HCT116 (cell line): ENCODE results near the gene SLC39A12. TPM values are rescaled to one million over a fixed set of nuclear protein-coding genes. Genes with fewer than 3 reads are reported as not detected.

Source experiments
- ATAC-seq: fragments of 200-7000 bp; cut with Tn5 transposase; 2 replicates; pipeline ENCODE4 v1.9.1; 2020; ENCODE audit warnings: mild to moderate bottlenecking, moderate library complexity
- BruUV-seq: library from RNA; stranded (reverse); fragments of 400-500 nt; replicated peaks from 2 replicates; lab custom pipeline; 2021; lab: Mats Ljungman, UMichigan
- CTCF ChIA-PET: fragments of 300-600 bp; sonication (Branson Sonifier 250); formaldehyde crosslinking; loops from one replicate; lab custom pipeline; 2021; ENCODE audit warnings: antibody characterized with exemption; lab: Charles Lee
- POLR2A ChIA-PET: fragments of 300-600, 350-600 bp; sonication (Branson Sonifier 250); formaldehyde crosslinking; loops from one replicate; lab custom pipeline; 2021; ENCODE audit warnings: antibody characterized with exemption; lab: Charles Lee
- RAD21 ChIA-PET, 2 experiments: fragments of 300-600 bp; sonication (Branson Sonifier 250); formaldehyde crosslinking; loops; one replicate each; lab custom pipeline; 2023; ENCODE audit warnings: low total read pairs in 2 of 2; ENCODE audit not compliant: uncharacterized antibody in 2 of 2, unreplicated experiment in 2 of 2, low non-redundant PET in 1 of 2; lab: Charles Lee
- DNase-seq: peaks from one replicate; pipeline ENCODE4 v3.0.0-alpha.2; 2010; ENCODE audit warnings: low read depth, low spot score
- H2AFZ ChIP-seq: fragments of 200-600 bp; shearing (Covaris generic), sonication (generic); 2 replicates; pipeline ENCODE4 v1.6.1; 2017; ENCODE audit warnings: low read depth, mixed run types, mixed read lengths, antibody characterized with exemption, low read length; ENCODE audit not compliant: poor library complexity, severe bottlenecking
- H3K27ac ChIP-seq: 2 replicates; pipeline ENCODE4 v1.5.1; 2012; ENCODE audit warnings: low read depth, low read length
- H3K27me3 ChIP-seq: fragments of 200-600 bp; sonication (generic); 2 replicates; pipeline ENCODE4 v1.6.1; 2016; ENCODE audit warnings: mixed run types, low read length, mixed read lengths; ENCODE audit not compliant: insufficient read depth
- H3K36me3 ChIP-seq, 2 experiments: fragments of 200-500 bp in 1 of 2; fragments of 200-600 bp in 1 of 2; sonication (Bioruptor generic) in 1 of 2; sonication (generic) in 1 of 2; 2 replicates each; pipeline versions ENCODE4 v1.5.1 to v1.6.1; 2014 to 2016; ENCODE audit warnings: low read length in 2 of 2, inconsistent platforms in 1 of 2, mixed read lengths in 1 of 2, mixed run types in 1 of 2; ENCODE audit not compliant: insufficient read depth in 2 of 2, control insufficient read depth in 1 of 2
- H3K4me1 ChIP-seq, 2 experiments: fragments of 200-600 bp in 1 of 2; sonication (generic) in 1 of 2; 2 replicates each; pipeline versions ENCODE4 v1.5.1 to v1.6.1; 2012 to 2017; ENCODE audit warnings: low read length in 2 of 2, inconsistent platforms in 1 of 2, mild to moderate bottlenecking in 1 of 2, mixed read lengths in 1 of 2, mixed run types in 1 of 2, moderate library complexity in 1 of 2; ENCODE audit not compliant: insufficient read depth in 2 of 2, control insufficient read depth in 1 of 2
- H3K4me2 ChIP-seq: fragments of 200-600 bp; sonication (generic); 2 replicates; pipeline ENCODE4 v1.6.1; 2017; ENCODE audit warnings: mixed run types, low read length, mixed read lengths
- H3K4me3 ChIP-seq, 2 experiments: fragments of 200-600 bp in 1 of 2; sonication (generic) in 1 of 2; replicated peaks in 1 of 2; 2 replicates each; pipeline ENCODE4 v1.5.1; 2011 to 2016; ENCODE audit warnings: low read length in 2 of 2, control low read depth in 1 of 2, low read depth in 1 of 2, mild to moderate bottlenecking in 1 of 2, mixed read lengths in 1 of 2, mixed run types in 1 of 2
- H3K79me2 ChIP-seq: fragments of 200-600 bp; sonication (generic); 2 replicates; pipeline ENCODE4 v1.6.1; 2017; ENCODE audit warnings: mild to moderate bottlenecking, mixed run types, low read length, moderate library complexity, mixed read lengths; ENCODE audit not compliant: insufficient read depth
- H3K9ac ChIP-seq: fragments of 200-600 bp; sonication (generic); 2 replicates; pipeline ENCODE4 v1.6.1; 2016; ENCODE audit warnings: low read length, mixed read lengths
- H3K9me2 ChIP-seq: fragments of 200-600 bp; sonication (generic), shearing (Covaris generic); 2 replicates; pipeline ENCODE4 v1.6.1; 2017; ENCODE audit warnings: mixed run types, mild to moderate bottlenecking, moderate library complexity; ENCODE audit not compliant: insufficient read depth
- H3K9me3 ChIP-seq, 2 experiments: fragments of 200-500 bp in 1 of 2; fragments of 200-600 bp in 1 of 2; sonication (Bioruptor generic) in 1 of 2; sonication (generic) in 1 of 2; 2 replicates each; pipeline ENCODE4 v1.6.1; 2014 to 2017; ENCODE audit warnings: low read length in 2 of 2, mixed read lengths in 2 of 2, inconsistent platforms in 1 of 2, low read depth in 1 of 2, mild to moderate bottlenecking in 1 of 2, mixed run types in 1 of 2, moderate library complexity in 1 of 2; ENCODE audit not compliant: control insufficient read depth in 1 of 2, insufficient read depth in 1 of 2
- H4K20me1 ChIP-seq: fragments of 200-600 bp; sonication (generic), shearing (Covaris generic); 2 replicates; pipeline ENCODE4 v1.6.1; 2017; ENCODE audit warnings: mixed run types, mild to moderate bottlenecking, moderate library complexity; ENCODE audit not compliant: insufficient read depth
- CEBPB ChIP-seq: IDR thresholded peaks from 2 replicates; pipeline ENCODE4 v1.6.1; 2012; ENCODE audit warnings: low read depth
- FOSL1 ChIP-seq: IDR thresholded peaks from 2 replicates; pipeline ENCODE4 v1.6.1; 2012; ENCODE audit warnings: low read depth
- JUND ChIP-seq: IDR thresholded peaks from 2 replicates; pipeline ENCODE4 v1.6.1; 2012
- POLR2AphosphoS5 ChIP-seq: IDR thresholded peaks from 2 replicates; pipeline ENCODE4 v1.6.1; 2011; ENCODE audit warnings: mild to moderate bottlenecking, low read depth, low read length, moderate library complexity
- SIN3A ChIP-seq: IDR thresholded peaks from 2 replicates; pipeline ENCODE4 v1.6.1; 2012; ENCODE audit warnings: low read depth
- YY1 ChIP-seq: IDR thresholded peaks from 2 replicates; pipeline ENCODE4 v1.6.1; 2011; ENCODE audit warnings: low read length, low read depth, moderate library complexity, mild to moderate bottlenecking; ENCODE audit not compliant: insufficient replicate concordance; ENCODE audit errors: extremely low read depth
- intact Hi-C: fragments of 100-400 bp; cut with micrococcal nuclease; formaldehyde crosslinking; loops from 2 replicates; pipeline ENCODE4 v1.10.0; 2022
- total RNA-seq: library from RNA; stranded (reverse); gene quantifications from one replicate; pipeline ENCODE4 v1.2.1, GENCODE V29; 2021; ENCODE audit not compliant: unreplicated experiment
- TF ChIP-seq, protein P1 (sequence below): IDR thresholded peaks from 2 replicates; pipeline ENCODE4 v1.6.1; 2012
- TF ChIP-seq, protein P2 (sequence below), 3 experiments: fragments of 200-600 bp in 1 of 3; sonication (generic) in 1 of 3; IDR thresholded peaks in 2 of 3; conservative IDR thresholded peaks in 1 of 3; 2 replicates each; pipeline ENCODE4 v1.5.1; 2012 to 2017; ENCODE audit warnings: low read depth in 2 of 3, low read length in 2 of 3, antibody characterized with exemption in 1 of 3, borderline replicate concordance in 1 of 3, control low read depth in 1 of 3, mild to moderate bottlenecking in 1 of 3, mixed read lengths in 1 of 3, mixed run types in 1 of 3, moderate library complexity in 1 of 3; ENCODE audit not compliant: insufficient read depth in 1 of 3

The SLC39A12 gene
- total RNA-seq, 1 experiment from 2014 or later = not detected

DNA sequence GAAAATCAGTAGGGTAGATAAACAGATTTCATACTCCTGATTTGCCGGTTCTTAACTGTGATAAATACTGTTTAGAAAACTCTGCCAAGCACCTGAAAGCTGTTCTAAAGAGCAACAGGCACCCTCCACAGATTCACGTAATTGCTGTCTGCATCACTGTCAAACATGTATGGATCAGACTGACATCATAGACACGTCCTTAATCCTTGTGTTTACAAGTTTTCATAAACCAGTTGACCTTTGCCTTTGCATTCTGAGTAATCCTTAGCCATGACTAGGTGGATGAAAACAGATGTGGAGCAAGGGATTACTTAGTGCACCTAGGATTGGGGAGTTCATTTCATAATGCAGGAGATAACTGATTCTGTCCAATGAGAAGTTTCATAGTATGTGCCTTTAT is 41.6 kb downstream of the SLC39A12 start:
- ChIA-PET RAD21 (no interaction called here), POLR2A (no interaction called here), CTCF (no interaction called here)
- DNase-seq (no peak), ATAC-seq (no peak)
- Histone ChIP-seq H2AFZ (no peak overlapping the region), H3K4me2 (no peak overlapping the region), H3K4me1 (peaks cover 5 to 18% of the 10 kb centered on the region in 2 experiments; a peak in 3 of 4 replicates), H3K9me2 (no peaks in the 10 kb centered on the region), H3K27me3 (no peaks in the 10 kb centered on the region), H3K79me2 (no peaks in the 10 kb centered on the region), H3K4me3 (no peak overlapping the region), H3K27ac (no peak overlapping the region), H3K9ac (no peak overlapping the region), H4K20me1 (no peaks in the 10 kb centered on the region), H3K9me3 (no peaks in the 10 kb centered on the region), H3K36me3 (no peaks in the 10 kb centered on the region)
- intact Hi-C loops = no loop called here
- BruUV-seq = no TSS peak
- no peak for TF ChIP-seq CEBPB
- TF ChIP-seq POLR2AphosphoS5 = no peak
- no peak for TF ChIP-seq JUND
- TF ChIP-seq, protein P1, sequence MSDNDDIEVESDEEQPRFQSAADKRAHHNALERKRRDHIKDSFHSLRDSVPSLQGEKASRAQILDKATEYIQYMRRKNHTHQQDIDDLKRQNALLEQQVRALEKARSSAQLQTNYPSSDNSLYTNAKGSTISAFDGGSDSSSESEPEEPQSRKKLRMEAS = no peak
- no peak for TF ChIP-seq SIN3A
- TF ChIP-seq, protein P2, sequence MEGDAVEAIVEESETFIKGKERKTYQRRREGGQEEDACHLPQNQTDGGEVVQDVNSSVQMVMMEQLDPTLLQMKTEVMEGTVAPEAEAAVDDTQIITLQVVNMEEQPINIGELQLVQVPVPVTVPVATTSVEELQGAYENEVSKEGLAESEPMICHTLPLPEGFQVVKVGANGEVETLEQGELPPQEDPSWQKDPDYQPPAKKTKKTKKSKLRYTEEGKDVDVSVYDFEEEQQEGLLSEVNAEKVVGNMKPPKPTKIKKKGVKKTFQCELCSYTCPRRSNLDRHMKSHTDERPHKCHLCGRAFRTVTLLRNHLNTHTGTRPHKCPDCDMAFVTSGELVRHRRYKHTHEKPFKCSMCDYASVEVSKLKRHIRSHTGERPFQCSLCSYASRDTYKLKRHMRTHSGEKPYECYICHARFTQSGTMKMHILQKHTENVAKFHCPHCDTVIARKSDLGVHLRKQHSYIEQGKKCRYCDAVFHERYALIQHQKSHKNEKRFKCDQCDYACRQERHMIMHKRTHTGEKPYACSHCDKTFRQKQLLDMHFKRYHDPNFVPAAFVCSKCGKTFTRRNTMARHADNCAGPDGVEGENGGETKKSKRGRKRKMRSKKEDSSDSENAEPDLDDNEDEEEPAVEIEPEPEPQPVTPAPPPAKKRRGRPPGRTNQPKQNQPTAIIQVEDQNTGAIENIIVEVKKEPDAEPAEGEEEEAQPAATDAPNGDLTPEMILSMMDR (IDR thresholded peaks at IDR 0.05 in 2 of 3, conservative IDR thresholded peaks at IDR 0.05 in 1 of 3; ENCODE audit: borderline replicate concordance in 1 of 3, insufficient read depth in 1 of 3, low read depth in 2 of 3, low read length in 2 of 3) = no peak
- no peak for TF ChIP-seq FOSL1

GRCh38 chr10:18000601-18001000 is 48.9 kb downstream of the SLC39A12 start:
- Histone ChIP-seq H2AFZ (no peak overlapping the region), H3K4me2 (no peak overlapping the region), H3K4me1 (peaks cover 0 to 4% of the 10 kb centered on the region in 2 experiments; a peak in 2 of 4 replicates), H3K9me2 (no peaks in the 10 kb centered on the region), H4K20me1 (no peaks in the 10 kb centered on the region), H3K27me3 (peaks cover 8% of the 10 kb centered on the region; the same call in 1 of the 2 replicates), H3K27ac (no peak overlapping the region), H3K4me3 (no peak overlapping the region), H3K79me2 (no peaks in the 10 kb centered on the region), H3K9me3 (no peaks in the 10 kb centered on the region), H3K36me3 (no peaks in the 10 kb centered on the region), H3K9ac (no peak overlapping the region)
- intact Hi-C loops = no loop called here
- ChIA-PET POLR2A (no interaction called here), CTCF (no interaction called here), RAD21 (no interaction called here)
- TF ChIP-seq JUND = no peak
- TF ChIP-seq YY1 = no peak
- TF ChIP-seq, protein P2 (IDR thresholded peaks at IDR 0.05 in 2 of 3, conservative IDR thresholded peaks at IDR 0.05 in 1 of 3; ENCODE audit: borderline replicate concordance in 1 of 3, insufficient read depth in 1 of 3, low read depth in 2 of 3, low read length in 2 of 3) = no peak
- TF ChIP-seq POLR2AphosphoS5 = no peak
- no TSS peak for BruUV-seq
- DNase-seq = no peak
- no peak for ATAC-seq
